ENCODE data around the gene TMEM252. TPM values are rescaled to one million over a fixed set of nuclear protein-coding genes. Genes with fewer than 3 reads are reported as not detected.

TMEM252 gene
- total RNA-seq, 1 experiment from 2014 or later: not detected

DNA sequence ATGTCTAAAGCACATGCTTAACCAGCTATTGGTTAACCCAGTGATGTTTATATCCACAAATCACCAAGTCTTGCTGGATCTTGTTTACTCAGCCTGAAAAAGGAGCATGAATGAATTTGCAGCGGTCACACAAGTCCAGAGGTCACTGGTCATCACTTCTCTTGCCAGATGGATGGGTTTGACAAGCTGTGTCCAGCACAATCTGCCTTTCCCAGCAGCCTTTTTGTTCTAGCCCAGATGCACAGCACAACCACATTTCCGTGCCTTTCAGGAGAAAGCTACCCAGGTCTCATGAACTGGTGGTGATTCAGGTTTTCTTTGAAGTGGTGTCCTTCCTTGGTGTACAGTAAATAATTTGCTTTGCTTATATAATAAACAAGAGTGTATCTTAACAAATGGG, 32.1 kb downstream of the TMEM252 start:
- Mint-ChIP-seq H3K4me1 (ENCODE audit: low read depth, unreplicated experiment) (no peaks in the 10 kb centered on the region), H3K27ac (ENCODE audit: unreplicated experiment) (no peak overlapping the region), H3K9me3 (ENCODE audit: low read depth, unreplicated experiment) (no peaks in the 10 kb centered on the region), H3K36me3 (ENCODE audit: insufficient read depth, unreplicated experiment) (peaks cover 4% of the 10 kb centered on the region), H3K27me3 (ENCODE audit: unreplicated experiment) (peaks cover 14% of the 10 kb centered on the region), H3K4me3 (ENCODE audit: low read depth, unreplicated experiment) (no peak overlapping the region)
- BruUV-seq (replicated peaks): no TSS peak
- TF ChIP-seq, protein P1, sequence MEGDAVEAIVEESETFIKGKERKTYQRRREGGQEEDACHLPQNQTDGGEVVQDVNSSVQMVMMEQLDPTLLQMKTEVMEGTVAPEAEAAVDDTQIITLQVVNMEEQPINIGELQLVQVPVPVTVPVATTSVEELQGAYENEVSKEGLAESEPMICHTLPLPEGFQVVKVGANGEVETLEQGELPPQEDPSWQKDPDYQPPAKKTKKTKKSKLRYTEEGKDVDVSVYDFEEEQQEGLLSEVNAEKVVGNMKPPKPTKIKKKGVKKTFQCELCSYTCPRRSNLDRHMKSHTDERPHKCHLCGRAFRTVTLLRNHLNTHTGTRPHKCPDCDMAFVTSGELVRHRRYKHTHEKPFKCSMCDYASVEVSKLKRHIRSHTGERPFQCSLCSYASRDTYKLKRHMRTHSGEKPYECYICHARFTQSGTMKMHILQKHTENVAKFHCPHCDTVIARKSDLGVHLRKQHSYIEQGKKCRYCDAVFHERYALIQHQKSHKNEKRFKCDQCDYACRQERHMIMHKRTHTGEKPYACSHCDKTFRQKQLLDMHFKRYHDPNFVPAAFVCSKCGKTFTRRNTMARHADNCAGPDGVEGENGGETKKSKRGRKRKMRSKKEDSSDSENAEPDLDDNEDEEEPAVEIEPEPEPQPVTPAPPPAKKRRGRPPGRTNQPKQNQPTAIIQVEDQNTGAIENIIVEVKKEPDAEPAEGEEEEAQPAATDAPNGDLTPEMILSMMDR (IDR thresholded peaks at IDR 0.05; ENCODE audit: unreplicated experiment): no peak
- no peak for DNase-seq
- intact Hi-C loops (cut with micrococcal nuclease; ENCODE audit: unreplicated experiment): loop anchor here (10.0 kb wide), 1 partner anchor 56 kb away; no protein-coding TSS in a partner anchor
- CTCF ChIA-PET: interaction anchor here (1.5 kb wide), 1 partner anchor 59 kb away, joined by 6 read pairs; no protein-coding TSS in a partner anchor

DNA sequence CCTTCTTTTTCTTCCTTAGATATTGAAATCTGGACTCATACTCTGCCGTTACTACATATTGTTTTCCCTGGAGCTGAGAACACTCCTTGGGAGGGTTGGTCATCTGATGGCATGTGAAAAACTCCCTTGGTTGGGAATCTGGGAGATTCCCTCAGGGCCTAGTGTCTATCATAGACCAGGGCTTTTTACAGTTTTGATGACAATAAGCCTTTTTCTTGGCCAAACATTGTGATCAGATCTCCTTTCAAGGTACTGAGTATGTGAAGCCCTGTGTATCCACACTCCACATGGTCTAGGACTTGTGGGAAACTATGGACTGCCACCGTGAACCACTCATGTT, 32.9 kb downstream of the TMEM252 start:
- no peak overlapping the region for H3K4me3 Mint-ChIP-seq (ENCODE audit: low read depth, unreplicated experiment)
- no TSS peak for BruUV-seq (replicated peaks)
- H3K9me3 Mint-ChIP-seq (ENCODE audit: low read depth, unreplicated experiment): no peaks in the 10 kb centered on the region
- H3K27ac Mint-ChIP-seq (ENCODE audit: unreplicated experiment): no peak overlapping the region
- CTCF ChIA-PET: interaction anchor here (0.7 to 1.5 kb wide), 2 partner anchors 60 to 560 kb away, joined by 3 to 6 read pairs; no protein-coding TSS in a partner anchor
- intact Hi-C loops (cut with micrococcal nuclease; ENCODE audit: unreplicated experiment): loop anchor here (10.0 kb wide), 1 partner anchor 57 kb away; no protein-coding TSS in a partner anchor
- no peak for DNase-seq
- H3K36me3 Mint-ChIP-seq (ENCODE audit: insufficient read depth, unreplicated experiment): peaks cover 4% of the 10 kb centered on the region
- TF ChIP-seq, protein P1 (IDR thresholded peaks at IDR 0.05; ENCODE audit: unreplicated experiment): no peak
- no peaks in the 10 kb centered on the region for H3K4me1 Mint-ChIP-seq (ENCODE audit: low read depth, unreplicated experiment)
- peaks cover 14% of the 10 kb centered on the region for H3K27me3 Mint-ChIP-seq (ENCODE audit: unreplicated experiment)

DNA sequence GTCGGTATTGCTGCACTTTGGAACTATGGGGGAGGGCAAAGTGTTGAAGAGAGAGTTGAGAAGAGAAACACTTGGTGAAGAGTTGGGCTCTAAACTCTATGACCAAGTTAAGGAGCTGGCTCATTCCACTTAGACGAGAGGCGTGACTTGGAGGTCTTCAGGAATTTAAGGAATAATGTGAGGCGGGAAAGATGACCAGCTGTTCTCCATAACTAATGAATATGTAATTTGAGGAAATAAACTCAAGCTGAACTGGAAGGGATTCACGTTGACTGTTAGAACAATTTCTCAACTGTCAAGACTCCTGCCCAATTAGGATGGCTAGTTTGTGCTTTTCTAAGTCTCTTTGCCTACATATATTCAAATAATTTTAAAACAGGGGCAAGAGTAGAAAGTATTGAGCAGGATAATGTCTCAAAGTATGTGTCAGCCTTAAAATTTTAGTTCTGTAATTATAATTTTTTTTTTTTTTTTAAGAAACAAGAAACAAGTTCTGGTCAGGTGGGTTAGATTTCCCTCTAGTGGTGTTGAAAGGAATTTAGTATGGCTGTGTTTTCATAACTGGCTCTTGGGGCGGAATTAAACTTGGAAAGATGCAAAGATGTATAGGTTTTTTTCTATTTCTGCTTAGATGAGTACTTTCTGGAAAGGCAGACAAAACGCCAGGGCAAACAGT, 33.4 kb downstream of the TMEM252 start:
- no peaks in the 10 kb centered on the region for H3K9me3 Mint-ChIP-seq (ENCODE audit: low read depth, unreplicated experiment)
- H3K4me3 Mint-ChIP-seq (ENCODE audit: low read depth, unreplicated experiment): no peak overlapping the region
- no peaks in the 10 kb centered on the region for H3K4me1 Mint-ChIP-seq (ENCODE audit: low read depth, unreplicated experiment)
- peaks cover 14% of the 10 kb centered on the region for H3K27me3 Mint-ChIP-seq (ENCODE audit: unreplicated experiment)
- TF ChIP-seq, protein P1 (IDR thresholded peaks at IDR 0.05; ENCODE audit: unreplicated experiment): no peak
- DNase-seq: no peak
- no TSS peak for BruUV-seq (replicated peaks)
- H3K36me3 Mint-ChIP-seq (ENCODE audit: insufficient read depth, unreplicated experiment): peaks cover 4% of the 10 kb centered on the region
- H3K27ac Mint-ChIP-seq (ENCODE audit: unreplicated experiment): no peak overlapping the region
- CTCF ChIA-PET: interaction anchor here (0.7 to 1.5 kb wide), 2 partner anchors 61 to 561 kb away, joined by 3 to 6 read pairs; no protein-coding TSS in a partner anchor
- intact Hi-C loops (cut with micrococcal nuclease; ENCODE audit: unreplicated experiment): loop anchor here (10.0 kb wide), 1 partner anchor 58 kb away; no protein-coding TSS in a partner anchor

DNA sequence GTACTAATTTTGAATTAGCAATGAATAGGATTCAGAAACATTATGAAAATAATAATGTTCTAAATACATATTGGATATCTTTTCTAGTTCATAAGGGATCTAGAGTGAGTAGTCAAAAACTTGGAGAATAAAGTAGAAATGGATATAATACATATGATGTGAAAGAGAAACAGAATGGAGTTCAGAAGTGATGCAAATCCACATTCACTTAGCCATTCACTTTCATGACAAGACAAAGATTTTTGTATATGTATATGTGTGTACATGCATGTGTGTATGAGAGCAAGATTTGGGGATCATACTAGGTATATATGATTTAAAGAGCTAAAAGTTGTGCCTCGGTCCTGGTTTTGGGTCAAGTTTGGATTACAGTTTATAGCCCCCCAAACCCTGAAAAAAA, 34.1 kb downstream of the TMEM252 start:
- H3K27ac Mint-ChIP-seq (ENCODE audit: unreplicated experiment): no peak overlapping the region
- no peaks in the 10 kb centered on the region for H3K9me3 Mint-ChIP-seq (ENCODE audit: low read depth, unreplicated experiment)
- H3K27me3 Mint-ChIP-seq (ENCODE audit: unreplicated experiment): peaks cover 14% of the 10 kb centered on the region
- no peak for DNase-seq
- H3K4me3 Mint-ChIP-seq (ENCODE audit: low read depth, unreplicated experiment): no peak overlapping the region
- BruUV-seq (replicated peaks): no TSS peak
- no peaks in the 10 kb centered on the region for H3K4me1 Mint-ChIP-seq (ENCODE audit: low read depth, unreplicated experiment)
- TF ChIP-seq, protein P1 (IDR thresholded peaks at IDR 0.05; ENCODE audit: unreplicated experiment): no peak
- intact Hi-C loops (cut with micrococcal nuclease; ENCODE audit: unreplicated experiment): loop anchor here (10.0 kb wide), 1 partner anchor 58 kb away; no protein-coding TSS in a partner anchor
- CTCF ChIA-PET: no interaction called here
- peaks cover 4% of the 10 kb centered on the region for H3K36me3 Mint-ChIP-seq (ENCODE audit: insufficient read depth, unreplicated experiment)

Measured in Calu3 (cell line).